Natural killer cell (primary cell): Measurements from ENCODE around the gene FAH. TPM values are rescaled to one million over a fixed set of nuclear protein-coding genes. Genes with fewer than 3 reads are reported as not detected.

Source experiments
- ATAC-seq, 3 donors: fragments of 150-1000 bp in 2 of 3; fragments of 200-7000 bp in 1 of 3; cut with Tn5 transposase; 1 replicate in 1 of 3; 2 replicates in 2 of 3; pipeline ENCODE4 v1.10.0; 2021; ENCODE audit warnings: mild to moderate bottlenecking in 2 of 3, moderate library complexity in 2 of 3
- DNase-seq, 2 donors: peaks; one replicate each; pipeline versions ENCODE4 v3.0.0 to v3.0.0-alpha.2; 2013 to 2021; ENCODE audit warnings: mixed read lengths in 1 of 2
- H3K27ac ChIP-seq: one replicate; pipeline ENCODE4 v1.5.1; 2013; ENCODE audit warnings: mild to moderate bottlenecking, low read length
- H3K27me3 ChIP-seq: one replicate; pipeline ENCODE4 v1.6.1; 2013; ENCODE audit warnings: low read length; ENCODE audit not compliant: control insufficient read depth, insufficient read depth
- H3K36me3 ChIP-seq: one replicate; pipeline ENCODE4 v1.6.1; 2013; ENCODE audit warnings: low read length; ENCODE audit not compliant: control insufficient read depth, insufficient read depth
- H3K4me1 ChIP-seq: one replicate; pipeline ENCODE4 v1.6.1; 2013; ENCODE audit warnings: low read length; ENCODE audit not compliant: control insufficient read depth, insufficient read depth
- H3K4me3 ChIP-seq: one replicate; pipeline ENCODE4 v1.5.1; 2013; ENCODE audit warnings: low read length
- H3K9me3 ChIP-seq: one replicate; pipeline ENCODE4 v1.6.1; 2013; ENCODE audit warnings: low read length; ENCODE audit not compliant: control insufficient read depth, insufficient read depth
- H3K27ac Mint-ChIP-seq, 2 donors: one replicate each; pipeline ENCODE4 v1.8.0; 2022; ENCODE audit warnings: mild to moderate bottlenecking in 2 of 2, mixed read lengths in 2 of 2, moderate library complexity in 1 of 2
- H3K27me3 Mint-ChIP-seq, 2 donors: one replicate each; pipeline ENCODE4 v1.8.0; 2022; ENCODE audit warnings: low read depth in 2 of 2, mixed read lengths in 2 of 2
- H3K36me3 Mint-ChIP-seq: one replicate; pipeline ENCODE4 v1.8.0; 2022; ENCODE audit warnings: mixed read lengths
- H3K4me1 Mint-ChIP-seq, 2 donors: one replicate each; pipeline ENCODE4 v1.8.0; 2022; ENCODE audit warnings: mixed read lengths in 2 of 2
- H3K4me3 Mint-ChIP-seq: one replicate; pipeline ENCODE4 v1.8.0; 2022; ENCODE audit warnings: mild to moderate bottlenecking, moderate library complexity, mixed read lengths
- H3K9me3 Mint-ChIP-seq, 2 donors: one replicate each; pipeline ENCODE4 v1.8.0; 2022; ENCODE audit warnings: mixed read lengths in 2 of 2
- CTCF ChIP-seq: fragments of 200-600 bp; IDR thresholded peaks from one replicate; pipeline ENCODE4 v1.8.0; 2022; ENCODE audit warnings: antibody characterized with exemption
- WGBS: methylation state at CpG from one replicate; pipeline ENCODE4 v1.1.7; 2013; ENCODE audit warnings: missing lambda C conversion rate; ENCODE audit not compliant: insufficient coverage; 5-methylcytosine and 5-hydroxymethylcytosine counted together
- intact Hi-C: fragments of 100-400 bp; cut with micrococcal nuclease; formaldehyde crosslinking; loops from one replicate; pipeline ENCODE4 v1.14.2; 2022
- total RNA-seq, 4 donors: library from RNA; stranded (reverse); fragments of 120-200 nt in 1 of 4; gene quantifications; one replicate each; pipeline versions ENCODE4 v1.2.3 to v1.2.4, GENCODE V29; 2013 to 2022

Gene FAH
- total RNA-seq, 3 donors from 2014 or later (not counting 1 experiment from before 2014, with no cell fraction given): 12.4 to 14.1 (median 13.5) TPM

GRCh38 chr15:80173022-80173759, 20.4 kb downstream of the FAH start:
- H3K4me3 Mint-ChIP-seq: no peak overlapping the region

DNA sequence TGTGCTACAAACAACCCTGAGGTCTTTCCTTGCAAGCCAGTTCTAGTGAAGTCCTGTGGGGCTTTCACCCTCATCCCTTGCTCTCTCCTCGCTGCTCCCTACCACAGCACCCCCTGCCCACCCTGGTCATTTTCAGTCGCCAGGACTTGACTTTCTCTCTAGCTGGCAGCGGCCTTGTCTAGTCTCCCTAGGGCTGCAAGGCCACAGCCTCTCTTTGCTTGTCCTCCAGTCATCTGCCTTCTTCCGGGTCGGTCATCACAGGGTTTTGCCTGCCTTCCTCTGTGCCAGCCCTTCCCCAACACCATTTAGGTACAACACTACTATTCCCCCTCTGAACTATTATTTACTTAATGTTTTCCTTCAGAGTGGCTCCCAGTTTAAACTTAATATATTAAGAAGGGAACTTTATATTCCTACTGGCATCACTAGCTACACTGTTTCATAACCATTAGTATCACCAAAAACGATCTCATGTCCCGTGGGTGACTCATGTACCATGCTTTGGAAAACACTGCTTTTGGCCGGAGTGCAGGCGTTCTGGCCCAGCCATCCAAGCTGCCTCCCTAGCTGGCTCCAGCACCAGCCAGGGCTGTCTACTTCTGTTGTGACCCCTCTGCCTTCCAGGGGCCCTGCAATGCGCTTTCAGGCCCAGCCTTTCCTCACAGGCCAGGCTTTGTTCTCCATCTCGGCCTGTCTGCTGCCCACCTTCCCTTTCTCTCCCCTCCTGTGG, 21.4 kb downstream of the FAH start:
- intact Hi-C loops: loop anchor here (5.0 kb wide), 1 partner anchor 112 kb away; no protein-coding TSS in a partner anchor
- Histone ChIP-seq H3K9me3 (no peaks in the 10 kb centered on the region), H3K27ac (no peak overlapping the region), H3K4me1 (no peaks in the 10 kb centered on the region), H3K27me3 (no peaks in the 10 kb centered on the region), H3K4me3 (no peak overlapping the region), H3K36me3 (no peaks in the 10 kb centered on the region)
- Mint-ChIP-seq H3K36me3 (no peaks in the 10 kb centered on the region), H3K27ac (no peak overlapping the region), H3K9me3 (no peaks in the 10 kb centered on the region), H3K4me3 (no peak overlapping the region), H3K4me1 (peaks cover 0 to 12% of the 10 kb centered on the region in 2 donors), H3K27me3 (no peaks in the 10 kb centered on the region)
- 93% methylated on average over 11 of the region's 11 CpGs for WGBS
- no peak for TF ChIP-seq CTCF
- no peak for ATAC-seq
- no peak for DNase-seq

More at GRCh38 chr15:80173022-80173759, 20.4 kb downstream of the FAH start:
- ATAC-seq: peak; percentile 77 to 90 (median 77)
- peak; percentile 60 to 79 for DNase-seq
- no peaks in the 10 kb centered on the region for H3K9me3 Mint-ChIP-seq
- peak; percentile 70 for TF ChIP-seq CTCF
- intact Hi-C loops: loop anchor here (1.0 to 5.0 kb wide), 3 partner anchors 111 to 792 kb away; no protein-coding TSS in a partner anchor
- H3K27ac ChIP-seq: no peak overlapping the region
- peaks cover 0 to 12% of the 10 kb centered on the region in 2 donors for H3K4me1 Mint-ChIP-seq
- no peaks in the 10 kb centered on the region for H3K36me3 ChIP-seq
- H3K4me1 ChIP-seq: no peaks in the 10 kb centered on the region
- no peaks in the 10 kb centered on the region for H3K9me3 ChIP-seq
- H3K36me3 Mint-ChIP-seq: no peaks in the 10 kb centered on the region
- H3K4me3 ChIP-seq: no peak overlapping the region
- WGBS: 74% methylated on average over 10 of the region's 10 CpGs
- H3K27ac Mint-ChIP-seq: no peak overlapping the region
- H3K27me3 ChIP-seq: no peaks in the 10 kb centered on the region
- H3K27me3 Mint-ChIP-seq: no peaks in the 10 kb centered on the region

DNA sequence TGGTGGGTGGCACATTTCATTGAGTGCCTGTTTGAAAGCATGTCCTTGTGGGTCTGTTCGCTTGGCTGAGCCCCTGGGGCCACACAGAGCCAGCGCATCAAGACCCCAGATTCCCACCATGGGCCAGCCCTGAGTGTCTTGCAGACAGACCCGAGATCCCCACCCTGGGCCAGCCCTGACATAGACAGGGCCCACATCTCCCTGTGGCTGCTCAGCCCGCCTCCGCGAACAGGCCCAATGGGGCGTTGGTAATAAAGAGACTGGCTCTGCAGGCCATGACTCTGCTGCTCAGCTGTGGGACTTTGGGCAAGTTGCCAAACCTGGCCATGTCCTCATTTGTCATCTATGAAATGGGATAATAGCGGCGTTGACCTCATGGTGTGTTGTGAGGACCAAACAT, 22.6 kb downstream of the FAH start:
- Histone ChIP-seq H3K27me3 (no peaks in the 10 kb centered on the region), H3K27ac (no peak overlapping the region), H3K4me3 (no peak overlapping the region), H3K9me3 (no peaks in the 10 kb centered on the region), H3K36me3 (no peaks in the 10 kb centered on the region), H3K4me1 (no peaks in the 10 kb centered on the region)
- H3K36me3 Mint-ChIP-seq: no peaks in the 10 kb centered on the region
- no peak for TF ChIP-seq CTCF
- H3K4me1 Mint-ChIP-seq: peaks cover 0 to 12% of the 10 kb centered on the region in 2 donors
- ATAC-seq (no peak), DNase-seq (no peak)
- no peaks in the 10 kb centered on the region for H3K9me3 Mint-ChIP-seq
- H3K4me3 Mint-ChIP-seq: no peak overlapping the region
- 94% methylated on average over 9 of the region's 9 CpGs for WGBS
- H3K27me3 Mint-ChIP-seq: no peaks in the 10 kb centered on the region
- intact Hi-C loops: no loop called here
- no peak overlapping the region for H3K27ac Mint-ChIP-seq
